Stimulated activated CD8-positive, alpha-beta memory T cell treated with anti-CD3 and anti-CD28 coated beads, Interleukin-4, amount 100 ng/mL, for 4 hours (primary cell): ENCODE data around the gene YPEL4.

Experiments used
- DNase-seq, 2 donors: peaks; one replicate each; pipeline ENCODE4 v3.0.0-alpha.2; 2020; ENCODE audit warnings: low read depth in 2 of 2, low spot score in 1 of 2

YPEL4 gene

DNA sequence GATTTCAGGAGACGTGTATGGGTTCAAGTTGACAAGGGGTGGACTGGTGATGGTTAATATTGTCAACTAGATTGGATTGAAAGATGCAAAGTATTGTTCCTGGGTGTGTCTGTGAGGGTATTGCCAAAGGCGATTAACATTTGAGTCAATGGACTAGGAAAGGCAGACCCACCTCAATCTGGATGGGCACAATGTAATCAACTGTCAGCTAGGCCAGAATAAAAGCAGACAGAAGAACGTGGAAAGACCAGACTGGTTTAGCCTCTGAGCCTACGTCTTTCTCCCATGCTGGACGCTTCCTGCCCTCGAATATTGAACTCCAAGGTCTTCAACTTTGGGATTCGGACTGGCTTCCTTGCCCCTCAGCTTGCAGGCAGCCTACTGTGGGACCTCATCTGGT lies 1.7 kb upstream of the YPEL4 start:
- no peak for DNase-seq

DNA sequence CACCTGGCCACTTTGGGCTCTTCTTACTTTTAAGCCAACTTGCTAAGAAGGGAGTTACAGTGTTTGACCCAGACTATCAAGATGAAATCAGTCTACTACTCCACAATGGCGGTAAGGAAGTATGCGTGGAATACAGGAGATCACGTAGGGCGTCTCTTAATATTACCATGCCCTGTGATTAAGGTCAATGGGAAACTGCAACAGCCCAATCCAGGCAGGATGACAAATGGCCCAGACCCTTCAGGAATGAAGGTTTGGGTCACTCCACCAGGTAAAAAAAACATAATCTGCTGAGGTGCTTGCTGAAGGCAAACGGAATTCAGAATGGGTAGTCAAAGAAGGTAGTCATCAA lies 1.0 kb upstream of the YPEL4 start:
- DNase-seq: no peak

DNA sequence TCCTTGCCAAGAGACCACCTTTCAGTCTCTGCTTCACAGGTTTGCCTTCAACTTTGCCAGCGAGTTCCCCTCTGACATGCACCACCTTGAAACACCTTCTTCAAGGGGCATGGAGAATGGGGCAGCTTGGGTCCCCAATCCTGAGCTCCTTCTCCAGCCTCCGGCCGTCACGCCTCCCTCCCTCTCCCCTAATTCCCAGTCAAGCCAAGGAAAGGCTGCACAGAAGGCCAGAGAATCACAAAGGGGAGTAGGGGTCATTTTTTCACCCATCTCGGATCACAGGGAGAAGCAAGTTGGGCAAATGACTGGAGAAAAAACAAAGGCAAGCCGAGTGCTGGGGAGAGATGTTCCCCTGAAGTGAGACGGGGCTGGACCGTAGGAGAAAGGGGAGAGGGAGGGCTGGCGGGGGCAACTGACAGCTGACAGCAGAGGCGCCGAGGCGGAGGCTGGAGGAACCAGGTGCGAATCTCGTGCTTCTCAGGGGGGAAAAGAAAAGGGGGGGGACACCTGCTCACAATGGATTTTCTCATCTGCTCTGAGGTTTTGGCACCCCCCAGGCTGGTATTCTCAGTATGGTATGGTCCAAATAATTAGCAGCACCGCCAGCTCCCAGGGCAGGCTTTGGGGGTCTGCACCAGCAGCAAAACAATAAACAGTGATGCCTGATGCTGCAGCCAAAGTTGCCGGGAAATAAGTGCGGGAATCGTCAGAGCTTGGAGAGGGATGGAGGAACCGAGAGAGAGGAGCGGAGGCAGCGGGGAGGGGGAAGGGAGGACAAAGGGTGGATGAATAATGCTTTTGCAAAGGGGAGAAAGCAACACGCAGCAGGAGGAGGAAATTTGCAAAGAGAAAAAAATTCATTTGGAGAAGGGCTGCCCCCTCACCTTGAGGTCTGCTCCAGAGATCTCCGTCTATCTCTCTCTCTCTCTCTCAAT lies 644 bp downstream of the YPEL4 start:
- no peak for DNase-seq

DNA sequence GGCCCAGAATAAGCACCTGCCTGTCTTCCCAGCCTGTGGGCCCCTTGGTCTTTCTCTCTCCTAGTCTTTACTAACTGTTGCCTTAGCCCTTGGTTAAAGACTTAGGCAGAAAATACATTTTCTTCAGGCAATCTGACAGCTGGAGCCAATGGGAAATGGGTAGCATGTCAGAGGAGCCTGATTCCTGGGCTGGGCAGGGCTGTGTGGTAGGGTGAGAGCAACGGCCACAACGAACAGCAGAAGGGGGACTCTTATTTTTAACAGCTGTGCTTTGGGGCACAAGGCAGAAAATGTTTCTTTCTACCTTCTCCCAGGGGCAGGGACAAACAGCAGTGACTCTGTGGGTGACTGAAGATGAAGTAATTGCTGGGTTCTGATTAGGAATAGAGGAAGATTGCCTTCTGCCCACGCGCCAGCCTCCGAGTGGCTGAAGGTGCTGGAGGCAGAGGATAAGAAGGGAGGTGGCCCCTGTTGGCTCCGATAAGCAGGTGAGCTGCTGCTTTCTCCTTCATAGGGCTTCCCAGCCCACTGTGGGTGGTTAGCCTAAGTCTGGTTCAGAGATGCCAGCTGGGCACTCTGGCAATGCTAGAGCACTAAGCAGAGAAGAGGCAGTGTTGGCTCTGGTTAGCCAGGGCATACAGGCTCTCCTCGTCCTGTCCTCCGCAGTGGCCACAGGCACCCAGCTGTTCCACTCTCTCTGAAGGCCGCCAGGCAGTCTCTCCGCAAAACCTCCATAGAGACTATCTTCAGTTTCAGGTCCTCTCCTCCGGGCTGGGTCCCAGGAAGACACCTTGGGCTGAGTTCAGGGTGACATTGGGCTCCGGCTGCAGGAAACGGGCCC lies 1.5 kb downstream of the YPEL4 start:
- DNase-seq: no peak

DNA sequence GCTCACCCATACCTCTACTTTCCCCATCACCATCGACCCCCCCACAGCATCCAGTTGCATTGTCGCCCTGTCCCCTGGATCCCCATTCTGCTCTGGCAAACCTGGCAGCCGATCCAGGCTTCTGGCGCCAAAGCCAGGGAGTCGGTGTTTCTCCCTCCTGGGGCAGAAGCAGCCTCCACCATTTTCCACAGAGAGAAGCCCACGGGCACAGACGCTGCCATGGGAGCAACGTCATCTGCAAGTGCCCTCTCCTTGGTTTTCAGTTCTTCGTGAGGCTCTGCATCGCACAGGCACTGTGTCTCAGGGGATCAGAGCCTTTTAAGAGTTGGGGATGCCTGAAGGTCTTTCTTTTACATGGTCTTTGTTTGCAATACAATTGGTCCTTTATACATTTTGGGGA lies 2.3 kb downstream of the YPEL4 start:
- no peak for DNase-seq

DNA sequence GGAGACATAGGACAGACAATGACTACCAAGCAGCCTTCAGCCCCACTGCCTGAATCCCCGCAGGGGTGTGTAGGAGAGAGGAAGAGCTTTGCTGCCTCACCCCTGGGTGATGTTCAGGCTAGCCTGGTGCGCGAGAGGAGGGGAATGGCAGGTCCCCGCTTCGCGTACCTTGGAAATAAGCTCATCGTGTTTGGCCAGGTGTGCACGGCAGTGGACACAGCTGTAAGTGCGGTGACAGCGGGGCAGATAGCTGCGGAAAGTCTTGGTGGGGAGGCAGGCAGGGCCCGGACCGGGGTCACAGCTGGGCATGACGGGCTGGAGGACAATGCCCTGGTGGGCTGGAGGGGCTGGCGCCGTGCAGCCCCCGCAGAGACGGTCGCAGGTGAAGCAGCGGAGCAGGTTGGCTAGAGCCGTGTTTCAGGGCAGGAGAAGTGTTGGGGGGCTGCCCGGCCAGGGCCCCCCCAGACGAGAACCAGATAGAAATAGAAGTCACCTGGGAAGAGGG lies 2.9 kb downstream of the YPEL4 start:
- DNase-seq: no peak

DNA sequence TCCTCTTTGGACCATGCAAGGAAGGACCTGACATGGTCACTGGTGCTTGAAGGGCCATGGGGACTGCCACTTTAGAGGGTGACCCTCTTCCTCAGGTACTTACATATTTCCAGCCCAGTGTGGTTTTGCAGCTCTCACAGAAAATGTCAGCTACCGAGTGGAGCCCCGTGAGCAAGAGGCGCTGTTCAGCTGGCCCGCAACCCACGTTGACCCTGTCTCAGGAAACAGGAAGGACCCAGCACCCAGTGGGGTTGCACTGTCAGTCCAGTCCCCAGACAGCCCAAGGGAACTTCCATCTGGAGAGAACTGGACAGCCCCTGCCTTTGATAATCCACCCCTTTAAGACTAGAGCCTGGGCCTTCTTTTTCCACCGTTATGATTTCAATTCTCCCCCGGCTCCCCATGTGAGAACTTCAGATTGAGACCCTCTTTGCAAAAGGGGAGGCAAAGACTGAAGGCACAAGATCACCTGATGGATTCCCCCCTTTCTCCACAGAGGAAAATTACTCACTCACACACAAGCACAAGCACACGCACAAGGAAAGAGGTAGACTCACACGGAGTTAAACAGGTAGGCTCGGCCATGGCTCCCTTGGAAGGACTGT lies 3.4 kb downstream of the YPEL4 start:
- DNase-seq: no peak

DNA sequence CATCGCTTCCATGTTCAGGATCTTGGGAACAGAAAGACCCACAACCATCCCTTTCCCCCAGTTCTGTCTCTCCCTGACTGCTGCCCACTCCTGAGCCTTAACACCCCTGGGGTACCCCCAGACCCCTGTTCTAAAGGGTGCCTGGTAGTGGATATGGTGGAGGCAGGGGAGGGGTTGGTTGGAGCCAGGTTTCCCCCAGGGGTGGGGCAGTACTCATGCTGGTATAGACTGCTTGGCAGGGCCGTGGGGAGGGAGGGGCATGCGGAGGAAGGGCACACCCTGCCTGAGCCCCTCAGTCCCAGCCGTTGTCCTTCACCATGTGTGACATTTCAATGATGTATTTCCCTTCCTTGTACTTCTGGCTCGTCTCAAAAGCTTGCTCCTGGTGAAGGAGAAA lies 4.0 kb downstream of the YPEL4 start:
- DNase-seq: no peak

DNA sequence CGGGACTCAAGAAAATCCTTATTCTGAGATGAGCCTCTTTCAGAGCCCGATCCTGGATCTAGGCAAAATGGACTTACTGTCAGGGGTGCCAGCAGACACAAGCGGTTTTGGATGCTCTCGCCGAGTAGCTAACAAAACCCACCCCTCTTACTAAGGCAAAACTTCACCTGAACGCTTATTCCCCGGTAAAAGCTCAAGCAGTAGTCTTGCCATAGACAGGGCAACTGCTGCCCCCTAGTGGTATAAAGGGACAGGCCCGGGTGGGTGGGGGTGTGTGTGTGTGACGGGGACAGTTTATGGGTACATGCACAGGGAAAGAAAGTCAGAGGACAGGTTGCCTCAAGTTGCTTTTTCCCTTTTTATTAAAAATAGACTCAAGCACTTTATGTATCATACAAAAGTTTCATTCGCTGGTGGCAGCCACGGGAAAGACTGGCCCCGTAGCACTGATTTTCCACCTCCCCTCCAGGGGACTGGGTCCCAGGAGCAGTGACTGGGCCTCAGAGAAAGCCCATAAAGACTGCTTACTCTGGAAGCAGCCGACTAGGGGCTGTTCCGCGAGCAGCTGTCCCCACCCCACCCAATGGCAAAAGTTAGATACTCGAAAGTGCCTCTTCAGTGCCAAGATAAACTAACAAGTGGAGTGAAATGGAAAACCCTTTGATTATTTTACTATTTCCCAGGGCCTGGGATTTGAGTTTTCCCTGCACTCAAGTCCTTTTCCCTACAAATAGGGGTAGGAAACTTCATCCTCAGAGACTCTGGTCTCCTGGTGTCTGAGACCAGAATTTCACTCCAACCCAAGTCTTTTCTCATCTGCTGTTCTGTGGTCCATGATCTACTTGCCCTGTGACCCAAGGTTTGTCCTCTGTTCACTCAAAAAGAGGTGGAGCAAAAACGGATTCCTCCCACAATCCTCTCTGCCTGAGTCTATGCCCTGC lies 4.7 kb downstream of the YPEL4 start:
- peak; percentile 75 to 83 for DNase-seq

DNA sequence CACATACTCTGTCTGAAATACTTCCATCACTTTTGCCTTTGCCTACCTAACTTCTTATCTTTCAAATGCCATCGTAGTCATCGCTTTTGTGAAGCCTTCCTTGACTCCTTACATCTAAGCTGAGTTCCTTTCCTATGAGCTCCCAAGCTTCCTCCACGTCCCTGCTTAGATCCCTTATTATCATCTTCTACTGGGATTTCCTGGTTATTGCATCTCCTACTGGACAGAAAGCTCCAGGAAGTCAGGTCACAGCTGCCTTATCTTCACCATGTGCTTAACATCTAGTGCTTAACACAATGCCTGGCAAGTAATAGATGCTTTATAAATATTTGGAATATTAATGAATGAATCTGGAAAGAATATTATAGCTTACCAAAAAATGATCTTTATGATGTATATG lies 5.9 kb downstream of the YPEL4 start:
- DNase-seq: no peak

DNA sequence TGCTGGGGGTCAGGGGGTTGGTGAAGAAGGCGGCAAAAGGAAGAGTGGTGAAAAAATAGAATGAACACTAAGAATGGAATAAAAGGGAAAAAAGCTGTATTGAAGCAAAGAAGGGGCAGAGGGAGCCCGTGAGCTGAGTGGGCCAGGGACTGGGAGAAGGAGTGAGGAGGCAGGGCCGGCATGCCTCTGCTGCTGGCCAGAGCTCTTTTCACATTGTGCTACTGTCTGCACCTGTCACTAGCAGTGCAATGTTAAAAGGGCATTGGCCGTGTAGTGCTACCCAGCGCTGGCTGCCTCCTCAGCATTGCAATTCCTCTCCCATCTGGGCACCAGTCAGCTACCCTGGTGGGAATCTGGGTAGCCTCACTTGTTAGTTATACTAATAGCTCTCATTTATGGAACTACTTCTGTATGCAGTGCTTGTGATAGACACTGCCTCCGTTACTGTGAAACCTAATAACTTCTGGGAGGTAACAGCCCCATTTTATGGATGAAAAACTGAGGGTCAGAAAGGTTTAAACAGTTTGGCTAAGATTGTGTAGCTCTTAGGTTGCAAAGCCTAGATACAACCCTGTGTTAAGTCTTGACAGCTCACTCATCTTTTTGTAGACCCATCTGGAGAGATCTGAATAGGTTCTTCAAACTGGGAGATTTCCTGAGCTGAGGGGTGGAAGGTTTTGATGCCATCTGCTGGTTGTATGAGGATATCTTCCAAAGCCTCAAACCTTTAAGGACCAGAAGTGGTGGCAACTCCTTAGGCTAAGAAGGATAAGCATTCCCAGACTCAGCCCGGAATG lies 8.5 kb downstream of the YPEL4 start:
- no peak for DNase-seq

DNA sequence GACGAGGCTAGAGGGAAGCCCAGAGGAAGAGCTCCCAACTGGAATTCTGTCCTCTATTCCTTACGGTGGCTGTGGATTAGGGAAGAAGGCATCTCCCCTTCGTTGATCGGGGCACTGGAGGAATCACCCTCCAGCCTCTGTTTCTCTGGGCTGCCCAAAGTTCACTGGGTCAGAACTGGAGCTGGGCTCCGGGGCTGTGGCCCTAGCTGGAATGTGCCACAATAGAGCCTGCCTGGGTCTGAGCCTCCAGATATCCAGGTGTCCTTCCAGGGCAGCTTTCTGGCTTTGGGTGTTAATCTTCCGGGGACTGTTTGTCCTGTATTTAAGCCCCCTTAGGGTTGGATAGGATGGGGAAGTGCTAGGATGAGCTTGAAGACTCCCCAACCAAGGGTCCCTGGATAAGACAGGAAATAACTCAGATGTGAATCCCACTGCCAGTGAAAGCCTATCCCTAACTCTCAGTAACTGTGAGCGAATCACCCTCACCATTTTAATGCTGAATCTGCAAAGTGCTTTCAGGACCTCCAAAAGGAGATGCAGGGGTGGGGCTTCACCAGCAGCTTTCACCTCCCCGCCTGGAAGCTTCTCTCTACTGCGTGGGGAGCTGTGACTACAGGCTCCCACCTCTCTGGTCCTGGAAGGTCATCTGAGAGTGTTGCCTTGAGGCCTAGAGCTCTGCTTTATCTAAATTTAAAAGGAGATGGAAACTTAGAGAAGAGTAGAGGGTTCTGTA lies 9.5 kb downstream of the YPEL4 start:
- DNase-seq: no peak

DNA sequence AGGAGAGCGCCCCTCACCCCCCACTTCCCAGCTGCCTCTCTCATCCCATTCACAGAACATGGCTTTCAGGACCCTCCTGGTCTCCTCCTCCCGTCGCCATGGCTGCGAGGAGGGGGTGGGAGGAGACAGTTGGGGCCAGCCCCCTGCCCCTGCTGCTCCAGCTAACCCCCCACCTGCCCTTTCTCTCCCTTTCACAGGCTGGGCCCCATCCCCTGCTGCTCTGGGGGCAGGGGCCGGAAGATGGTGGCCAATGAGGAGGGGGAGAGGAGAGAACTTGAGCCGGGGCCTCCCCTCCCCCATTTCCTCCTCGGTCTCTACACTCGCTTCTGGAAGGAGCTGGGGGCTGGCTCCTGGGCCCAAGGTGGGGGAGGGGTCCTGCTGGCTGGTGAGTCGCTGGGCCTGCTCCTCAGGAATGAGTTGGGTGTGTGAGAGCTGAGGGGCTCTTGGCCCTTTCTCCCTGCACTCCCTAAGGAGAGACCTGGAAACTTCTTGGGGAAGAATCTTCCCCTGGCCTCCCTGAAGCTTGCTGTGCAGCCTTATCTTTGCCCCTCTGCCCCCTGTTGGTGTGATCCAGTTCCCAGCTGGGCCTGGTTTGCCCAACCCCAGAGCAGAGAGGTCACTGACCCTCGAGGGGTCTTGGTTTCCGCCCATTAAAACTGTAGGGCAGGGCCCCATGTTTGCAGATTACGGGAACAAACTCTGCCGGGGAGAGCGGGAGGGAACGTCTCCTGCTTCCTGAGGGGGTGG lies 10.2 kb downstream of the YPEL4 start:
- DNase-seq: no peak

DNA sequence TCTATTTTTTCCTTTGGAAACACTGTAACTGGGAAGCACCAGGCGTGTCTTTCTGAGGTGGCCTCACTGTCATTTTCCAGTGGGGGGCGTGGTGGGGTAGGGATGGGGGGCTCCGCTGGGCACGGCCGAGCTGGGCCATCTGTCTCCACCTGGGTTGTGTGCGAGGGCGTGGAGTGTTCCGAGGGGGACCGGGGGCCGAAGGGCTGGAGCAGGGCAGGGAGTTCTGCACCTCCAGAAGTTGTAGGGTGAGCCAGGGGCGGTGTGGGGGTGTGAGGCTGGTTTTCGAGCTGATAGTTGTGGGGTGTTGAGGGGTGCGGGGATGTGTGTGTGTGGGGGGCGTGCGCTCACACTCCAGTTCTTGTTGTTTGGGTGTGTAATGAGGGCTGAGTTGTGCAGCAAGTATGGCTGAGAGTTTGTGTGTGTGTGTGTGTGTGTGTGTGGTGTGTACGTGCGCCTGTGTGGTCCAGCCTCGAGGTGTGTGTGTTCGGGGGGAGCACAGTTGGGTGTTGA lies 10.8 kb downstream of the YPEL4 start:
- no peak for DNase-seq

DNA sequence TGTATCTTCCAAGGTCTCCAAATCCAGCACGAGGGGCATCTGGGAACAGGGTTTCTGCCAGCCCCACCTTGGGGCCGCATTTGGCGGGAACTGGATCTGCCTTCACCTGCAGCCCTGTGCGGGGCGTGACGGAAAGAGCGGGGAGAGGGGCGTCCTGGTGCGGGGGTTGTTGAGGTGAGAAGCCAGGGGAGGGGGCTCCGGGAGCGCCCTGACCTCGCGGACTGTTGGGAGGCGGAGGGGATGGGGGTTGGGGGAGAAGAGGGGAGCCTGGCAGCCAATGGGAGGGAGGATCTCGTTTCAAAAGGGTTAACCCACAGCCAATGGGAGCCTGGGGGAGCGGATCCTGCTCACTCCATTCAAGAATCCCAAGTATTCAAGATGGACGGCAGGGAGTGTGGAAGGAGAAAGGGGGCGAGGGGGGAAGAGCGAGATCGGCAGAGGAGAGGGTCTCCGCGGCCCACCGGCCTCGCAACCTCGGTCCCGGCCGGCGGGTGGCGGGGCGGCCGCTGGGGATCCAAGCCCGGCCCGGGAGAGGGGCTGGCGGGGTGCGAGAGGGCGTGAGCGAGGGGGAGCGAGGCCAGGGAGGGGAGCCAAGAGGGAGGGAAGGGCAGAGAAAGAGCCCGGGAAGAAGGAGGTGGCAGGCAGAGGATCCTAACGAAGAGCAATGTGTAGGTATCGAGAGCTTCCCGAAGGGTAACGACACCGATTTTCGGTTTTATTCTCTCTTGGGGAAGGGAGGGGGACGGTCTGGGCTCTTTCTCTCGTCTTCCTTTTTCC lies 11.5 kb downstream of the YPEL4 start:
- DNase-seq: no peak

DNA sequence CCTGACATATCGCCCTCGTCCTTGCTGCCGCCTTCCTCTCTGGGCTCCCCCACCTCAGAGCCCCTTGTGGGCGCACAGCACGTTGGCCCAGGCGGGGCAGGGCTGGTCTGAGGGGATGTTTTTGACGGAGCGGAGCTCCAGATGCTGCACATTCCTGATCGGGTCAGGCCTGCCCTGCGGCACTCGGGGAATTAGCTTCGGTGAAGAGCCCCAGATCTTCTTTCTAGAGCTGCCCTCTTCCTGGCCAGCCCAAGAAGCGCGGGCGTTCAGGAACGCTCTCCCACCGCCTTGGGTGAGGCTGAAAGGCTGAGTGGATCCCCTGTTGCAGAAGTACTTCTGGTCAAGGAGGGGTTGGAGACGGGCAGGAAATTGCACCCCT lies 12.1 kb downstream of the YPEL4 start:
- DNase-seq: no peak

DNA sequence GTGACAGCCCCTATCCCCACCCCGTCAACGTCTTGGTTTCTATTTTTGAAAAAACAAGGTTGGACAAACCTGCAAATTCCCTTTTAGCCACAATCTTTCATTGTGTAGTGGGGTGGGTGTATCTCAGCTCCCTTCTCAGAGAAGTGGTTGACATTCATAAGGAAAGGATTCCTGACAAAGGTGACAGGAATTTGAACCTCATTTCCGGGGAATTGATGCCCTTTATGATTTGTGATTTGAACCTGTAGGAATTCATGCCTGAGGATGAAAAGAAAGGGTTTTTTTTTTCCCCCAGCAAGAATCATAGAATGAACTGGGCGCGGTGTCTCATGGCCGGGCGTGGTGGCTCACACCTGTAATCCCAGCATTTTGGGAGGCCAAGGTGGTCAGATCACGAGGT lies 14.5 kb downstream of the YPEL4 start:
- DNase-seq: no peak

DNA sequence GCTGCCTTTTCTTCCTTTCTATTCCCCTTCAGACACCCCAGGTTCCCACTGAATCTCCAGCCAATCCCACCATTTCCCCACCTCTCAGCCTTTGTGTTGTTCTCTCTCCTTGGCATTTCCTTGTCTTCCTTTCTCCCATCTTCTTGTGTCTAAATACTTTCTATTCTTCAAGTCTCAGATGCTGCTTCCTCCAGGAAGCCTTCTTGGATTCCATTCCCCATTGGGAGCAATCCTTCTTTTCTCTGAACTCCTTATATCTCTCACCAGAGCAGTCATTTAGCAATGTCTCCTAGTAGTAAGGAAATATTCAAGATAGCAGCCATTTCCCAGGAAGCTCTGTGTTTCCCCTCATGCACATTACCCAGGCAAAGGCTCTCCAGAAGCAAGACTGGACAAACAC lies 15.4 kb downstream of the YPEL4 start:
- DNase-seq: no peak
